Naive B cell (primary cell): Measurements from ENCODE around the gene TRAF3. TPM values are rescaled to one million over a fixed set of nuclear protein-coding genes. Genes with fewer than 3 reads are reported as not detected.
A peak's percentile ranks its signal among the peaks of the same experiment; 100 is the strongest.

Experiments
- ATAC-seq, 2 donors: fragments of 150-1000 bp; cut with Tn5 transposase; 2 replicates each; pipeline ENCODE4 v1.10.0; 2021; ENCODE audit warnings: low read depth in 2 of 2, mild to moderate bottlenecking in 2 of 2, moderate library complexity in 2 of 2
- DNase-seq: peaks from one replicate; pipeline ENCODE4 v3.0.0; 2022
- H3K27ac Mint-ChIP-seq, 6 donors: one replicate each; pipeline ENCODE4 v1.8.0; 2020 to 2022; ENCODE audit warnings: mild to moderate bottlenecking in 6 of 6, mixed read lengths in 6 of 6, moderate library complexity in 5 of 6, inconsistent platforms in 2 of 6
- H3K27me3 Mint-ChIP-seq, 3 donors: one replicate each; pipeline ENCODE4 v1.8.0; 2021 to 2022; ENCODE audit warnings: mixed read lengths in 3 of 3, mild to moderate bottlenecking in 1 of 3
- H3K36me3 Mint-ChIP-seq, 2 donors: one replicate each; pipeline ENCODE4 v1.8.0; 2020 to 2022; ENCODE audit warnings: mixed read lengths in 2 of 2, inconsistent platforms in 1 of 2, mild to moderate bottlenecking in 1 of 2
- H3K4me1 Mint-ChIP-seq, 3 donors: one replicate each; pipeline ENCODE4 v1.8.0; 2020 to 2022; ENCODE audit warnings: mixed read lengths in 3 of 3, inconsistent platforms in 1 of 3, mild to moderate bottlenecking in 1 of 3, moderate library complexity in 1 of 3
- H3K4me3 Mint-ChIP-seq, 8 donors: one replicate each; pipeline ENCODE4 v1.8.0; 2020 to 2022; ENCODE audit warnings: mild to moderate bottlenecking in 8 of 8, mixed read lengths in 8 of 8, moderate library complexity in 8 of 8, inconsistent platforms in 2 of 8
- H3K9me3 Mint-ChIP-seq, 7 donors: one replicate each; pipeline ENCODE4 v1.8.0; 2020 to 2022; ENCODE audit warnings: mixed read lengths in 7 of 7, mild to moderate bottlenecking in 5 of 7, inconsistent platforms in 2 of 7, moderate library complexity in 1 of 7
- polyA plus RNA-seq, 6 donors: library from polyadenylated mRNA; unstranded; fragments of 300-500 nt; fragmentation: Illumina TruSeq; gene quantifications; one replicate each; pipeline ENCODE4 v1.2.3, GENCODE V29; 2021; ENCODE audit warnings: low read depth in 6 of 6

TRAF3 gene
- polyA plus RNA-seq, 6 donors from 2014 or later = 22.2 to 36.7 (median 27.0) TPM

- Mint-ChIP-seq H3K4me1 (peaks cover 5 to 13% (median 6%) of the 10 kb centered on the region in 3 donors), H3K36me3 (peaks cover 0 to under 1% of the 10 kb centered on the region in 2 donors), H3K27ac (peak overlapping the region in 1 of 6 donors; percentile 26), H3K27me3 (peaks cover 0 to 8% (median 0%) of the 10 kb centered on the region in 3 donors), H3K4me3 (peak overlapping the region in 5 of 8 donors; percentile 21 to 69 (median 56)), H3K9me3 (no peaks in the 10 kb centered on the region)
- no peak for DNase-seq
- ATAC-seq = no peak
Measured at GRCh38 chr14:102931580-102932285, 154.5 kb downstream of the TRAF3 start.

GRCh38 chr14:102932484-102933248, 155.4 kb downstream of the TRAF3 start:
- Mint-ChIP-seq H3K27ac (peak overlapping the region in 1 of 6 donors; percentile 15), H3K27me3 (peaks cover 0 to 8% (median 0%) of the 10 kb centered on the region in 3 donors)

GRCh38 chr14:102933618-102934231, 156.5 kb downstream of the TRAF3 start:
- Mint-ChIP-seq H3K4me3 (no peak overlapping the region), H3K27me3 (peaks cover 0 to 8% (median 0%) of the 10 kb centered on the region in 3 donors)

More at GRCh38 chr14:102932484-102933248, 155.4 kb downstream of the TRAF3 start:
- Mint-ChIP-seq H3K9me3 (no peaks in the 10 kb centered on the region), H3K36me3 (peaks cover 0 to 8% of the 10 kb centered on the region in 2 donors), H3K4me3 (no peak overlapping the region), H3K4me1 (peaks cover 0 to 8% (median under 1%) of the 10 kb centered on the region in 3 donors)
- DNase-seq = no peak
- ATAC-seq = no peak

DNA sequence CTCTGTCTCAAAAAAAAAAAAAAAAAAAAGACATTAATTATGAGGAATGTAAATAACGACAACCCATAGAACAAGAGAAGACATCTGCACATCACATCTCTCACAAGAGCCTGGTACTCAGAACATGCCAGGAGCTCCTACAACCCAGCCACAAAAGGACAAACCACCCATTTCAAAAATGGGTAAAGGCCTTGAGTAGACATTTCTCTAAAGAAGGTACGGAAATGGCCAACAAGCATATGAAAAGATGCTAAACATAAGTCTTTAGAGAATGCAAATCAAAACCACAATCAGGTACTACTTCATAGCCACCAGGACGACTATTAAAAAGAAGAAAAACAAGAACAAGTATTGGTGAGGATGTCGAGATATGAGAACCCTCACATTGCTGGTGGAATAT, 158.5 kb downstream of the TRAF3 start:
- peaks cover 0 to 4% (median 0%) of the 10 kb centered on the region in 3 donors for H3K4me1 Mint-ChIP-seq
- peaks cover 0 to 8% (median 0%) of the 10 kb centered on the region in 3 donors for H3K27me3 Mint-ChIP-seq
- peaks cover 4 to 8% of the 10 kb centered on the region in 2 donors for H3K36me3 Mint-ChIP-seq
- DNase-seq (no peak), ATAC-seq (no peak)
- H3K9me3 Mint-ChIP-seq = no peaks in the 10 kb centered on the region
- no peak overlapping the region for H3K4me3 Mint-ChIP-seq
- no peak overlapping the region for H3K27ac Mint-ChIP-seq

More at GRCh38 chr14:102933618-102934231, 156.5 kb downstream of the TRAF3 start:
- no peak for ATAC-seq
- Mint-ChIP-seq H3K4me1 (peaks cover 0 to 4% (median 0%) of the 10 kb centered on the region in 3 donors), H3K27ac (no peak overlapping the region), H3K36me3 (peaks cover 0 to 8% of the 10 kb centered on the region in 2 donors), H3K9me3 (no peaks in the 10 kb centered on the region)
- no peak for DNase-seq

GRCh38 chr14:102937331-102938175, 160.3 kb downstream of the TRAF3 start:
- peak overlapping the region in 3 of 6 donors; percentile 1 to 77 (median 75) for H3K27ac Mint-ChIP-seq
- peaks cover 0 to 4% (median 3%) of the 10 kb centered on the region in 3 donors for H3K4me1 Mint-ChIP-seq
- DNase-seq (no peak), ATAC-seq (no peak)
- peaks cover 4 to 8% of the 10 kb centered on the region in 2 donors for H3K36me3 Mint-ChIP-seq
- H3K4me3 Mint-ChIP-seq = no peak overlapping the region
- no peaks in the 10 kb centered on the region for H3K9me3 Mint-ChIP-seq
- H3K27me3 Mint-ChIP-seq = no peaks in the 10 kb centered on the region

GRCh38 chr14:102938191-102938590, 160.9 kb downstream of the TRAF3 start:
- DNase-seq (no peak), ATAC-seq (no peak)
- Mint-ChIP-seq H3K9me3 (no peaks in the 10 kb centered on the region), H3K4me3 (no peak overlapping the region), H3K36me3 (peaks cover 4 to 8% of the 10 kb centered on the region in 2 donors), H3K27me3 (no peaks in the 10 kb centered on the region), H3K4me1 (peaks cover 0 to 4% (median 3%) of the 10 kb centered on the region in 3 donors), H3K27ac (peak overlapping the region in 1 of 6 donors; percentile 77)

DNA sequence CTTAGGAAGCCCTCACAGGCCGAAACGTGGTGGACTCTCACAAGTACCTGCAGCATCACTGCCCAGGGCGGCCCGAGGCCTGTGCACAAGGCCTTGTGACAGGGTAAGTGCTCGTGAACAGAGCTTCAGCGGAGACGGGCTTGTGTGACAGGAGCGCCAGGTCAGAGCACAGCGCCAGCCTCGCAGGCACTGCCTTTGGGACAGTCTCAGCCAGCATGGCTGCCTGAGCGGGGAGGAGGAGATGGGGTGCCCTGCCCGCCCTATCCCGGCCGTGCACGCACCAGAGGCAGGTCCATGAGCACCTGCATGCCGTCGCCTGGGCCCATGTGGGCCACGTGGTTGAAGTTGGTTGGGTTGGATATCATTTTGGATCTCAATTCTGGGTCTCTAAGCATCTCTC, 162.1 kb downstream of the TRAF3 start:
- no peaks in the 10 kb centered on the region for H3K9me3 Mint-ChIP-seq
- no peak for ATAC-seq
- H3K27ac Mint-ChIP-seq = no peak overlapping the region
- peaks cover 4 to 8% of the 10 kb centered on the region in 2 donors for H3K36me3 Mint-ChIP-seq
- no peaks in the 10 kb centered on the region for H3K27me3 Mint-ChIP-seq
- no peak for DNase-seq
- no peak overlapping the region for H3K4me3 Mint-ChIP-seq
- peaks cover 0 to 4% (median 3%) of the 10 kb centered on the region in 3 donors for H3K4me1 Mint-ChIP-seq

- no peaks in the 10 kb centered on the region for H3K9me3 Mint-ChIP-seq
- peaks cover 0 to 4% (median 3%) of the 10 kb centered on the region in 3 donors for H3K4me1 Mint-ChIP-seq
- H3K4me3 Mint-ChIP-seq = no peak overlapping the region
- H3K27me3 Mint-ChIP-seq = no peaks in the 10 kb centered on the region
- no peak for ATAC-seq
- no peak for DNase-seq
- H3K27ac Mint-ChIP-seq = no peak overlapping the region
- peaks cover 4 to 8% of the 10 kb centered on the region in 2 donors for H3K36me3 Mint-ChIP-seq
Measured at GRCh38 chr14:102939820-102940561, 162.7 kb downstream of the TRAF3 start.

DNA sequence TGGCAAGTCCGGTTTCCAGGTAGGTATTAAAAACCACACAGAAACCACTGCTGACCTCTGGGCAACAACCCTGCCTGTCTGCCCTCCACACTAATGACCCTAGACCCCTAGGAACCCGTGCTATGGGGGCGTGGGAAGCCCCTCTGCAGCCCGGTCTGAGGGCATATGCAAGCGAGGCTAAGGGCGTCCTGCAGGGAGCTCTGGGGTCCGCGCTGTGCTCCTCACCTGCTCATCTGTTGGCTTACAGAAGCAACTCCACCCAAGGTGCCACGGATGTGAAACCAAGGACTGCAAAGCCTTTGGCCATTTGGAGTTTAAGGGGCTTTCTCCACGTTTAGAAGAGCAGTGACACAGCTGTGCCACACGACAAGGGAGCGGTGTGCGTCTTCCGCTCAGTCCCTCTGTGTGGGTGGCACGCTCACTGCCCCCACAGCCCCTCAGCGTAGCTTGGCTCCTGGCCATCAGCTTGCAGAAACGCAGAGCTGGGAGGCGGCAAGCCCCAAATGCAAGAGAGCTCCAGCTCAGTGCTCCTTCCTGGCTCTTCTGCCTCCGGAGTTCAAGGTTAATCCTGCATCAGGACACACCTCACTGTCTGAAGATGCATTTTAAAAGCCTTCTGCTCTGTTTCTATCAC, 163.6 kb downstream of the TRAF3 start:
- no peaks in the 10 kb centered on the region for H3K27me3 Mint-ChIP-seq
- no peak for ATAC-seq
- no peak for DNase-seq
- H3K4me3 Mint-ChIP-seq = no peak overlapping the region
- peaks cover 0 to 4% (median 3%) of the 10 kb centered on the region in 3 donors for H3K4me1 Mint-ChIP-seq
- no peak overlapping the region for H3K27ac Mint-ChIP-seq
- H3K9me3 Mint-ChIP-seq = no peaks in the 10 kb centered on the region
- peaks cover 4 to 8% of the 10 kb centered on the region in 2 donors for H3K36me3 Mint-ChIP-seq

DNA sequence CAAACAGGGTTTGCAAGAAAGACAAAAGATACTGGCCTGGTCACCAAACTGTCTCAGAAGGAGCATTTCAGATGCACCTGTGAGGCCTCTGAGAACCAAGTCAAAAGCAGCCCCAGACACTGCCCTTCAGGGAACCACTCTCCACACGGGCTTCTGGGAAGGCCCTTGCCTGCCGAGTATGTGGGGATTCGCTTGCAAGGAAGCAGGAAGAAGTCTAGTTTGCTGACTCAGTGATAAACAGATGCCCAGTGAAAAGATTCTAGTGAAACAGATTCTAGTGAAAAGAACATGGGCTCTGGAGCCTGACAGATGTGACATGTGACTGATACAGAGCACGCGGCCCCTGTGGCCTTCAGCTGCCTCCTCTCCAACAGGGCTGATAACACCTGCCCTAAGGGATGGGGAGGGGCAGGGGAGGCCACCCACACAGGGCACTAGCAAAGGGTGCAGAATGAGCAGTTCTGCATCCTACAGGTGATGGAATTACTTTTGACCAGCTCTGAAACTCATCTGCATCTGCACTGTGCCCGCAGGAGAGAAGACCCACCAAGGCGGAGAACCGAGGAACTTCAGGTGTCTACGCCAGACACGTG, 164.3 kb downstream of the TRAF3 start:
- DNase-seq (no peak), ATAC-seq (no peak)
- Mint-ChIP-seq H3K4me3 (no peak overlapping the region), H3K9me3 (no peaks in the 10 kb centered on the region), H3K27ac (peak overlapping the region in 1 of 6 donors; percentile 72), H3K27me3 (no peaks in the 10 kb centered on the region), H3K36me3 (peaks cover 4 to 8% of the 10 kb centered on the region in 2 donors), H3K4me1 (peaks cover 0 to 3% (median 0%) of the 10 kb centered on the region in 3 donors)

- peaks cover 4 to 7% of the 10 kb centered on the region in 2 donors for H3K36me3 Mint-ChIP-seq
- no peak overlapping the region for H3K4me3 Mint-ChIP-seq
- H3K27ac Mint-ChIP-seq = no peak overlapping the region
- ATAC-seq (no peak), DNase-seq (no peak)
- peaks cover 0 to 9% (median under 1%) of the 10 kb centered on the region in 3 donors for H3K4me1 Mint-ChIP-seq
- H3K27me3 Mint-ChIP-seq = no peaks in the 10 kb centered on the region
- H3K9me3 Mint-ChIP-seq = no peaks in the 10 kb centered on the region
Measured at GRCh38 chr14:102942069-102942468, 164.8 kb downstream of the TRAF3 start.
